UCSD-AML1 (cell line): ENCODE measurements around the gene KRTAP10-2.
"Not testable (repeated sequence)": the region's sequence is repeated elsewhere in the genome, so short reads cannot be mapped to it uniquely, and the experiment has no call there.

Experiments used
- DNase-seq: peaks from one replicate; lab custom pipeline; 2025; ENCODE audit not compliant: unreplicated experiment; lab: John Stamatoyannopoulos, UW

The KRTAP10-2 gene

GRCh38 chr21:44551340-44551961, at the start of gene KRTAP10-2:
KRTAP10-2 (minus strand) TSS chr21:44551505; CDS start chr21:44551458, 47 bp downstream.
- DNase-seq: no peak

GRCh38 chr21:44601091-44601490, 49.8 kb upstream of the KRTAP10-2 start:
- DNase-seq: not testable (repeated sequence)

- not testable (repeated sequence) for DNase-seq
Measured at GRCh38 chr21:44600118-44600978, 49.0 kb upstream of the KRTAP10-2 start, which contains the start of gene KRTAP10-7. KRTAP10-7 (plus strand) TSS chr21:44600597; CDS start chr21:44600622, 25 bp downstream.

GRCh38 chr21:44599264-44600029, 48.1 kb upstream of the KRTAP10-2 start:
- no peak for DNase-seq

- DNase-seq: no peak
Measured at GRCh38 chr21:44598061-44598460, 46.8 kb upstream of the KRTAP10-2 start.

- DNase-seq: no peak
Measured at GRCh38 chr21:44596068-44596725, 44.9 kb upstream of the KRTAP10-2 start.

- DNase-seq: no peak
Measured at GRCh38 chr21:44595524-44595923, 44.2 kb upstream of the KRTAP10-2 start.

- DNase-seq: peak; percentile 29
Measured at GRCh38 chr21:44594406-44594916, 43.2 kb upstream of the KRTAP10-2 start.

GRCh38 chr21:44593598-44594405, 42.5 kb upstream of the KRTAP10-2 start:
- peak; percentile 38 for DNase-seq

- DNase-seq: no peak
Measured at GRCh38 chr21:44592446-44593311, 41.4 kb upstream of the KRTAP10-2 start, which contains the start of gene KRTAP10-6. KRTAP10-6 (minus strand) TSS chr21:44592505; CDS start chr21:44592484, 21 bp downstream.

- not testable (repeated sequence) for DNase-seq
Measured at GRCh38 chr21:44591801-44592130, 40.5 kb upstream of the KRTAP10-2 start.

GRCh38 chr21:44590897-44591800, 39.8 kb upstream of the KRTAP10-2 start:
- DNase-seq: not testable (repeated sequence)

GRCh38 chr21:44590311-44590721, 39.0 kb upstream of the KRTAP10-2 start:
- no peak for DNase-seq

- DNase-seq: no peak
Measured at GRCh38 chr21:44589586-44590305, 38.4 kb upstream of the KRTAP10-2 start.

GRCh38 chr21:44589094-44589493, 37.8 kb upstream of the KRTAP10-2 start:
- DNase-seq: no peak

GRCh38 chr21:44585892-44586291, 34.6 kb upstream of the KRTAP10-2 start:
- DNase-seq: no peak

GRCh38 chr21:44583800-44584147, 32.5 kb upstream of the KRTAP10-2 start:
- no peak for DNase-seq
